ENCODE data around the gene FAM9C.

GRCh38 chrX:13044441-13044840 is at the start of gene FAM9C:
- TF ChIP-seq NFYB (IDR thresholded peaks at IDR 0.05; ENCODE audit: extremely low read depth, insufficient read length) = no peak
- TF ChIP-seq SAFB2 (IDR thresholded peaks at IDR 0.05; ENCODE audit: borderline replicate concordance, low read depth, low read length, severe bottlenecking) = no peak
- no peak for TF ChIP-seq ETS2 (tag; IDR thresholded peaks at IDR 0.05; ENCODE audit: borderline replicate concordance, poor library complexity, severe bottlenecking)
- no peak for TF ChIP-seq ATF2 (CRISPR knock-in tag; IDR thresholded peaks at IDR 0.05)
- no peak for TF ChIP-seq ZFP30 (CRISPR knock-in tag; IDR thresholded peaks at IDR 0.05; ENCODE audit: borderline replicate concordance)
- TF ChIP-seq MEIS2 (IDR thresholded peaks at IDR 0.05; ENCODE audit: partially characterized antibody) = no peak
- TF ChIP-seq ARNT (IDR thresholded peaks at IDR 0.05) = no peak
- TF ChIP-seq EHMT2 (IDR thresholded peaks at IDR 0.05) = no peak
- no peak for TF ChIP-seq SNIP1 (IDR thresholded peaks at IDR 0.05; ENCODE audit: low read depth)
